Suprapubic skin (tissue), 4 donors: Measurements from ENCODE around the gene LRRC4C. TPM values are rescaled to one million over a fixed set of nuclear protein-coding genes. Genes with fewer than 3 reads are reported as not detected.

Experiments used
- DNase-seq, 2 donors: peaks; one replicate each; pipeline ENCODE4 v3.0.0-alpha.2; 2019; ENCODE audit warnings: low spot score in 2 of 2
- H3K27ac ChIP-seq: fragments of 200-600 bp; sonication (generic); one replicate; pipeline ENCODE4 v1.5.1; 2019
- H3K27me3 ChIP-seq: fragments of 200-600 bp; sonication (generic); one replicate; pipeline ENCODE4 v1.5.1; 2019
- H3K36me3 ChIP-seq: fragments of 200-600 bp; sonication (generic); one replicate; pipeline ENCODE4 v1.5.1; 2019
- H3K4me1 ChIP-seq: fragments of 200-600 bp; sonication (generic); one replicate; pipeline ENCODE4 v1.5.1; 2019
- H3K4me3 ChIP-seq: fragments of 200-600 bp; sonication (generic); one replicate; pipeline ENCODE4 v1.5.1; 2019; ENCODE audit warnings: mild to moderate bottlenecking
- H3K9me3 ChIP-seq: fragments of 200-600 bp; sonication (generic); one replicate; pipeline ENCODE4 v1.5.1; 2019
- CTCF ChIP-seq, 2 donors: fragments of 200-600 bp in 1 of 2; fragments of 450-650 bp in 1 of 2; sonication (generic) in 1 of 2; IDR thresholded peaks; one replicate each; pipeline ENCODE4 v1.5.1; 2016 to 2019; ENCODE audit warnings: antibody characterized with exemption in 2 of 2, mild to moderate bottlenecking in 1 of 2, moderate library complexity in 1 of 2
- EP300 ChIP-seq: sonication (generic); formaldehyde crosslinking; IDR thresholded peaks from one replicate; pipeline ENCODE4 v1.6.1; 2017; ENCODE audit warnings: antibody characterized with exemption
- POLR2A ChIP-seq, 2 donors: fragments of 450-650 bp; IDR thresholded peaks; one replicate each; pipeline ENCODE4 v1.6.1; 2017; ENCODE audit warnings: antibody characterized with exemption in 2 of 2, mild to moderate bottlenecking in 2 of 2, moderate library complexity in 2 of 2
- POLR2AphosphoS5 ChIP-seq, 3 donors: sonication (generic); formaldehyde crosslinking; IDR thresholded peaks; one replicate each; pipeline ENCODE4 v1.6.1; 2017; ENCODE audit warnings: antibody characterized with exemption in 3 of 3
- WGBS: methylation state at CpG from one replicate; pipeline ENCODE4 v1.1.5; 2018; 5-methylcytosine and 5-hydroxymethylcytosine counted together
- total RNA-seq, 4 donors: library from RNA; depleted of rRNA; stranded (reverse); fragments of >200 nt; gene quantifications; one replicate each; pipeline ENCODE4 v1.1.0, GENCODE V29; 2016

The LRRC4C gene
- total RNA-seq, 4 donors from 2014 or later = 0.19 to 1.1 (median 0.60) TPM; not detected in 1

GRCh38 chr11:41446566-41446965, 12.9 kb downstream of the LRRC4C start:
- no peaks in the 10 kb centered on the region for H3K9me3 ChIP-seq
- H3K27me3 ChIP-seq = no peaks in the 10 kb centered on the region
- H3K27ac ChIP-seq = no peak overlapping the region
- H3K36me3 ChIP-seq = no peaks in the 10 kb centered on the region
- no peaks in the 10 kb centered on the region for H3K4me1 ChIP-seq
- no peak for DNase-seq
- H3K4me3 ChIP-seq = no peak overlapping the region
- no peak for TF ChIP-seq EP300
- TF ChIP-seq POLR2A (IDR thresholded peaks at IDR 0.05) = no peak
- TF ChIP-seq CTCF (IDR thresholded peaks at IDR 0.05) = no peak
- TF ChIP-seq POLR2AphosphoS5 (IDR thresholded peaks at IDR 0.05) = no peak

- Histone ChIP-seq H3K36me3 (no peaks in the 10 kb centered on the region), H3K27ac (no peak overlapping the region), H3K9me3 (no peaks in the 10 kb centered on the region), H3K4me1 (no peaks in the 10 kb centered on the region), H3K27me3 (no peaks in the 10 kb centered on the region), H3K4me3 (no peak overlapping the region)
- no peak for DNase-seq
- 80% methylated on average over 2 of the region's 2 CpGs for WGBS
- TF ChIP-seq POLR2AphosphoS5 (IDR thresholded peaks at IDR 0.05) (no peak), EP300 (no peak), CTCF (IDR thresholded peaks at IDR 0.05) (no peak), POLR2A (IDR thresholded peaks at IDR 0.05) (no peak)
Observed at GRCh38 chr11:41446107-41446506, 13.3 kb downstream of the LRRC4C start.

- TF ChIP-seq CTCF (IDR thresholded peaks at IDR 0.05) = no peak
- TF ChIP-seq POLR2A (IDR thresholded peaks at IDR 0.05) = no peak
- TF ChIP-seq POLR2AphosphoS5 (IDR thresholded peaks at IDR 0.05) = no peak
- no peak for TF ChIP-seq EP300
- no peaks in the 10 kb centered on the region for H3K4me1 ChIP-seq
- no peak overlapping the region for H3K4me3 ChIP-seq
- H3K9me3 ChIP-seq = no peaks in the 10 kb centered on the region
- H3K27ac ChIP-seq = no peak overlapping the region
- WGBS = 96% methylated on average over 9 of the region's 9 CpGs
- H3K27me3 ChIP-seq = no peaks in the 10 kb centered on the region
- H3K36me3 ChIP-seq = no peaks in the 10 kb centered on the region
- DNase-seq = no peak
Observed at GRCh38 chr11:41437006-41437490, 22.4 kb downstream of the LRRC4C start.

- WGBS = 77% methylated on average over 4 of the region's 4 CpGs
- no peak for DNase-seq
- Histone ChIP-seq H3K9me3 (no peaks in the 10 kb centered on the region), H3K36me3 (no peaks in the 10 kb centered on the region), H3K27ac (no peak overlapping the region), H3K4me3 (no peak overlapping the region), H3K4me1 (no peaks in the 10 kb centered on the region), H3K27me3 (no peaks in the 10 kb centered on the region)
- TF ChIP-seq EP300 (no peak), CTCF (IDR thresholded peaks at IDR 0.05) (no peak), POLR2AphosphoS5 (IDR thresholded peaks at IDR 0.05) (no peak), POLR2A (IDR thresholded peaks at IDR 0.05) (no peak)
Observed at GRCh38 chr11:41435531-41435930, 23.9 kb downstream of the LRRC4C start.

- no peak for DNase-seq
- H3K27me3 ChIP-seq = no peaks in the 10 kb centered on the region
- H3K36me3 ChIP-seq = no peaks in the 10 kb centered on the region
- H3K9me3 ChIP-seq = no peaks in the 10 kb centered on the region
- no peaks in the 10 kb centered on the region for H3K4me1 ChIP-seq
- H3K27ac ChIP-seq = no peak overlapping the region
- 81% methylated on average over 5 of the region's 5 CpGs for WGBS
- H3K4me3 ChIP-seq = no peak overlapping the region
- TF ChIP-seq EP300 (no peak), POLR2AphosphoS5 (IDR thresholded peaks at IDR 0.05) (no peak), CTCF (IDR thresholded peaks at IDR 0.05) (no peak), POLR2A (IDR thresholded peaks at IDR 0.05) (no peak)
Observed at GRCh38 chr11:41431784-41432183, 27.7 kb downstream of the LRRC4C start.
